Activated CD4-positive, alpha-beta memory T cell treated with anti-CD3 and anti-CD28 coated beads for 36 hours (primary cell): ENCODE data around the gene SPAG6. TPM values are rescaled to one million over a fixed set of nuclear protein-coding genes. Genes with fewer than 3 reads are reported as not detected.

ENCODE experiments used
- CTCF ChIA-PET: fragments of 350-600 bp; sonication (Branson Sonifier 250); formaldehyde crosslinking; loops from one replicate; lab custom pipeline; 2021; ENCODE audit warnings: antibody characterized with exemption, inconsistent platforms; lab: Charles Lee
- POLR2A ChIA-PET: fragments of 350-600 bp; sonication (Branson Sonifier 250); formaldehyde crosslinking; loops from one replicate; lab custom pipeline; 2021; ENCODE audit warnings: antibody characterized with exemption; lab: Charles Lee
- DNase-seq: peaks from one replicate; pipeline ENCODE4 v3.0.0-alpha.2; 2020
- H3K27ac Mint-ChIP-seq: one replicate; pipeline ENCODE4 v1.8.0; 2021; ENCODE audit warnings: mixed read lengths
- H3K27me3 Mint-ChIP-seq: one replicate; pipeline ENCODE4 v1.8.0; 2021; ENCODE audit warnings: mixed read lengths
- H3K36me3 Mint-ChIP-seq: one replicate; pipeline ENCODE4 v1.8.0; 2021; ENCODE audit warnings: mixed read lengths
- H3K4me1 Mint-ChIP-seq: one replicate; pipeline ENCODE4 v1.8.0; 2021; ENCODE audit warnings: low read depth, mixed read lengths
- H3K4me3 Mint-ChIP-seq: one replicate; pipeline ENCODE4 v1.8.0; 2021; ENCODE audit warnings: mild to moderate bottlenecking, mixed read lengths
- H3K9me3 Mint-ChIP-seq: one replicate; pipeline ENCODE4 v1.8.0; 2021; ENCODE audit warnings: mixed read lengths
- intact Hi-C: fragments of 100-400 bp; cut with micrococcal nuclease; formaldehyde crosslinking; loops from one replicate; pipeline ENCODE4 v1.15.1; 2023
- total RNA-seq, 2 experiments: library from RNA; stranded (reverse); gene quantifications; one replicate each; pipeline ENCODE4 v1.2.3, GENCODE V29; 2021

Gene SPAG6
- total RNA-seq, 2 experiments from 2014 or later, result 0.24 TPM; not detected in 1

DNA sequence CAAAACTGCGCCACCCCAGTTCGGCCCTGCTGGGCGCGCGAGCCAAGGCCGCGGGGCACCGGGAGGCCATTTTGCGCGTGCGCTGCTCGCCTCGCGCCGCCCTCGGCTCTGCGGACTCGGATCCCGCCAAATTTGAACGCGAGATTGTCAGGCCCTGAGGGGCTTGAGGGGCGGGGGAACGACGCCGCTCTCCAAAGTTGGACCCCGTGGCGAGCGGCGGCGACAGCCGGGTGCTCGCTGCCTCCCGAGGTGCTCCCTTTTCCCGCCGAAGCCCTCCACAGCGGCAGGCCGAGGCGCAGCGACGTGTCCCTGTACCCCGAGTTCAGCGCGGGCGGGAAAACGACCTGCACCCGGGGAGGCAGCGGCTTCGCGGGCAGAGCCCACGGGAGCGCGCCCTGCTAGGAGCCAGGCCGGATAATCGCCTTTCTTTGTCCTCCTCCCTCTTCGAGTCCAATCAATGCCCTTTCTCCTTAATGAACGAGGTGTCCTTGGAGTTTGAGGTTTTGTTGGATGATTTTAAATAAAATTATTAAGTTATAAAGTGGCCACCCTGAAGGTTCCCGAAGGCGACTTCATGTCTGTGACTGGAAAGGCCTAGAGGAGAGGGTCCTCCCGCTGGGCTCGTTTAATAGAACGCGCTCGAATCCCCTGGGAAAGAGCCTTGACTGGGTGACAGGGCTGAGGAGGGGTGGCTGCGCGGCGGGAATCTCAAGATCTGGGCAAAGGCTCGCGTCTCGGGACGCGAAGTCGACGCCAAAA is 10.7 kb upstream of the SPAG6 start:
- intact Hi-C loops, result no loop called here
- Mint-ChIP-seq H3K4me1 (peaks cover 31% of the 10 kb centered on the region), H3K27me3 (peaks cover 35% of the 10 kb centered on the region), H3K9me3 (peaks cover 3% of the 10 kb centered on the region), H3K4me3 (peak overlapping the region; percentile 76), H3K36me3 (peaks cover 10% of the 10 kb centered on the region), H3K27ac (no peak overlapping the region)
- POLR2A ChIA-PET, result no interaction called here
- CTCF ChIA-PET, result no interaction called here
- no peak for DNase-seq

DNA sequence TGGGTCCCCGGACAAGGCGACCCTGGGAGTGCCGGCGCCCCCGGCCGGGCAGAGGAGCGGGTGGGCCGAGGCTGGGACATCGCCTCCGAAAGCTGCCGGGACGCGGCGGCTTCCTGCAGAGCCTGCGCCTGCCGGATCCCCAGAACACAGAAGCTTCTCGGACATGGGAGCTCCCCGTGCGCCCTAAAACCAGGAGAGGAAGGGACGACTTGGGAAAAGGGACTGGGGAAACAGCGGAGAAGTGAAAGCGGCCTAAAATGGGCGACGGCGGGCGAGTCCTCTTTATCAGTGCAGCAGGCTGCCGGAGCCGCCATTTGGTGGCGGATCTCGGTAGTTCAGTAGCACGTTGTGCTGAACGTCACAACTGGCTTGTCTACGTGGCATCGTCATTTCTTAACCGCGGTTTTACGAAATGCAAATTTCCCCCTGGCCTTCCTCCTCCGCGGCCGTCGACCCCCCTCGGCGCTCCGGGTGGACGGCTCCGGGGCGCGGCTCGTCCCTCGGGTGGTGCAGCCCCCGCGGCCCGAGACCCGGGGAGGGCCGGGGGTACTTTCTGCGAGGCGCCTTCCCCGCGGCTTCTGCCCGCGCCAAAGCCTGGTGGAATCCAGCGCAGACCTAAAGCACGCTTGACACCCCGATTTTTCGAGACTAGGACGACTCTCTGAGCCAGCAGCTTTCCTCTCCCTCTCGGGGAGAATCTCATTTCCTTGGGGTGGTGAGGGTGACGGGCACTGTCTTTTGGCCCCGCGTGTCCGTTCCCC is 9.9 kb upstream of the SPAG6 start:
- POLR2A ChIA-PET, result no interaction called here
- intact Hi-C loops, result no loop called here
- H3K27ac Mint-ChIP-seq, result peak overlapping the region; percentile 72
- H3K27me3 Mint-ChIP-seq, result peaks cover 36% of the 10 kb centered on the region
- peak overlapping the region; percentile 76 for H3K4me3 Mint-ChIP-seq
- peaks cover 9% of the 10 kb centered on the region for H3K36me3 Mint-ChIP-seq
- CTCF ChIA-PET, result no interaction called here
- peak; percentile 80 for DNase-seq
- peaks cover 3% of the 10 kb centered on the region for H3K9me3 Mint-ChIP-seq
- peaks cover 35% of the 10 kb centered on the region for H3K4me1 Mint-ChIP-seq

DNA sequence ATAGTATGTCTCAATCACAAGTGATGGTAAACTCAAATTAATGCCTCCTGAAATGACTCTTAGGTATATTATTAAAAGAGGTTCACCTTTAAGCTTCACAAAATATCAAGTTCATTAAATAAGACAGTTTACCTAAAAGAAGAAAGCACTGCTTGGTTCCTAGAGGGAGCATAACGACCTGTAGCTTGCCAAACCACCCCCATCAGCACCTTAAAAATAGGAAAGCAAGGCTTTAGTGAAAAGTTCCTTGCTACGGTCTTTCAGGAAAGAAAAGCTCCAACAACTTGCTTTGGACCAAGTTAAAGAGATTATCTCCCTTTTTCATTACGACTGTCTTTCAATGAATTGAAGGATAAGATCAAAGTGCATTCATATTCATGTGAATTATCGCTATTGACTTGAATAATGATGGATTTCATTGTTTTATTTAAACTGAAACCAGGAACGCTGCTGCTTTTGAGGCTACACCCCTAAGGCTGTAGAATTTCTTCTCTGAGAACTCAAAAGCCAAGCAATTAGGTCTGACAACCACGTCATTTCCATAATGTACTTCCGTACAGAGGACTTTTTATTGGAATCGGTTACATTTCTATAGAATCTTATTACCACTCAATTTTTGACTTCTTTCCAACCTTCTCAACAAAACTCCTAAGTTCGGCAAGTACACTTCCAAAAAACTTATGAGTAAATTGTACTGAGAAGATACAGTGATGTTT is 7.0 kb upstream of the SPAG6 start:
- CTCF ChIA-PET, result no interaction called here
- H3K4me1 Mint-ChIP-seq, result peaks cover 28% of the 10 kb centered on the region
- H3K27me3 Mint-ChIP-seq, result peaks cover 50% of the 10 kb centered on the region
- intact Hi-C loops, result no loop called here
- peaks cover 3% of the 10 kb centered on the region for H3K9me3 Mint-ChIP-seq
- no peak for DNase-seq
- no peak overlapping the region for H3K4me3 Mint-ChIP-seq
- no peak overlapping the region for H3K27ac Mint-ChIP-seq
- POLR2A ChIA-PET, result interaction anchor here (0.6 to 1.5 kb wide), 6 partner anchors 14 to 798 kb away, joined by 3 to 5 read pairs (median 3); partner anchors contain the start of gene COMMD3
- peaks cover 6% of the 10 kb centered on the region for H3K36me3 Mint-ChIP-seq

DNA sequence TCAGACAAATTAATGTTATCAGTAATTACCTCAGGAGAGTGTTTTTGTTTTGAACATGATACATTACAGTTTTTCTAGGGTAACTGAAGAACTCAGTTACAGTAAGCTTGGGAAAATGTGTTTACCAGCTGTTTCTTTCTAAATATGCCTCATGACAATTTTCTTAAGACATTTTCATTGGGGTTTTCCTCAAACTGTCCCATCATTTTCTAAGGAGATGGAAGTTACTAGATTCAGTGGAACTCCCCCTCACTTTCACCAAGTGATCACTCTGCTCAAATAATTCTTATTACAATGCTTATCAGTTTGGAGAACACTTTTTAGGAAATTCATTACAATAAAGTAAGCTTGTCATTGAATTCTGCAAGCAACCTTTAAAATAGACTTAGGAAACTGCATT is 6.4 kb upstream of the SPAG6 start:
- H3K36me3 Mint-ChIP-seq, result peaks cover 2% of the 10 kb centered on the region
- peaks cover 22% of the 10 kb centered on the region for H3K4me1 Mint-ChIP-seq
- intact Hi-C loops, result no loop called here
- H3K4me3 Mint-ChIP-seq, result no peak overlapping the region
- H3K9me3 Mint-ChIP-seq, result no peaks in the 10 kb centered on the region
- H3K27ac Mint-ChIP-seq, result peak overlapping the region; percentile 38
- DNase-seq, result no peak
- ChIA-PET CTCF (interaction anchor here (1.3 to 1.5 kb wide), 2 partner anchors 23 to 27 kb away, joined by 3 to 7 read pairs; partner anchors contain the start of gene COMMD3), POLR2A (interaction anchor here (0.6 to 1.5 kb wide), 4 partner anchors 15 to 799 kb away, joined by 3 to 5 read pairs (median 4); partner anchors contain the start of gene COMMD3)
- H3K27me3 Mint-ChIP-seq, result peaks cover 51% of the 10 kb centered on the region

DNA sequence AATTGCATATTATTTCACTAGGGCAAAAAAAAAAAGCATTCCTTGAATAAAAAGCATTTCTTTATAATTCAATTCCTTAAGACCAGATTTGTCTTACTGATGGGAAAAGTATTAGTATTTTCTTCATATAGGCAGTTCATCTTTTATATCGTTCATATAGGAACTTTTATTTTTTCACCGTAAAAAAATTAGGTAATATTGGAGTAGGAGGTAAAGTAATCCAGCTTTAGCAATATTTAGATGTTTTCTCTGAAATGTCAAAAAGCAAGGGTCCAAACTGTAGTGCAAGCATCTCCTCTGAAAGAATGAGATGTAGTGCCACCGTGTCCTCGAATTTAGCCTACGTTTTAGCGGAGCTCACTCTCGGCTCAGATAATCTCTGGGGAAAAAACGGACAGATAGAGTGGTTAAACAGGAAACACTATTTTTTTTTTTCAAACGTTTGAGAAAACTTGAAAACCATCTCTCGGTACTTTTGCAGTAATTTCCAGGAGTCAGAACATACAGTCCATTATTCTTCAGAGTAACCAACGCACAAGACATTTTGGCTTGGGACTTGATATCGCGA is 5.5 kb upstream of the SPAG6 start:
- Mint-ChIP-seq H3K27ac (peak overlapping the region; percentile 87), H3K4me1 (peaks cover 26% of the 10 kb centered on the region), H3K4me3 (peak overlapping the region; percentile 83), H3K36me3 (peaks cover 5% of the 10 kb centered on the region), H3K9me3 (no peaks in the 10 kb centered on the region), H3K27me3 (peaks cover 60% of the 10 kb centered on the region)
- ChIA-PET CTCF (interaction anchor here (0.6 to 1.5 kb wide), 8 partner anchors 8 to 346 kb away, joined by 3 to 7 read pairs (median 4); partner anchors contain the start of gene COMMD3), POLR2A (interaction anchor here (0.6 to 2.1 kb wide), 13 partner anchors 15 to 336 kb away, joined by 3 to 13 read pairs (median 4); partner anchors contain the start of genes COMMD3 and DNAJC1)
- intact Hi-C loops, result loop anchor here (1.0 to 2.0 kb wide), 7 partner anchors 15 to 337 kb away; partner anchors contain the start of gene DNAJC1
- no peak for DNase-seq

DNA sequence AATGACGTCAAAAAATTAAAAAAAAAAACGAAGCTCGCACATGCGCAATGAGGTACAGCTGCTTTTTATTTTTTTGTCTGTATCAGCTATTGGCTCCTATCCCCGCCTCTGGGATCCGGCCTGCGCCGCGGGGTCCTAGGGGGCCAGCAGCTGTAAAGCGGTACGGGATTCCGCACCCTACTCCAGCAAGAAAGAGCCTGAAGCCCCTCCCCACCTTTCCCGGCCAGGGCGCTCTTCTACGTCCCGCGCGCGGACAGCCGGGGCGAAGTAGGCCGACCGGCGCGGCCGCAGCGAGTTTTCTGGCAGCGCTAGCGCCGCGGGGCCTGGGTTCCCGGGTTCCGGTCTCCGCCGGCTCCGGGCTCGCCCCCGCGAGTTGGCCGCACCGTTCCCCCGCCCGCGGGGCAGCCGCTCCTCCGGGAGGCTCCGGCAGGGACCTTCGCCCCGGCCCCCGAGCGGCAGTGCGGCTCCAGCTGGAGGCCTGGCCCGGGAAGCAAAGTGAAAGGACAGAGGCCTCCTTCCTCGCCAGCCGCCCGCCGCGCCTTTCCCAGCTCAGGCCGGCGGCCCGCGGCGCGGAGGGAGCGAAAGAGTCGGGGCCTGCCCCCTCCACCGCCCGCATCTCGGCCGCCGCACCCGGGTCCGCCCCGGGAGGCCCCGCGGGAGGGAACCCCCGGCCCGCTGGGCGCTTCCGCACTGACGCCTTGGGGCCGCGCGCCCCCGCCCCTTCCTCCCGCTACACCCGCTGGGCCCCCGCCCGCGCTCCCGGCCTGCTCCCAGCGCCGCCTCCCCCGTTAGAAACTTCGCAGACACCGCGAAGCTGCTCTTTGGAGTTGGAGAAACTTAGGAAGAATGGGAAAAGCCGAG is 4.7 kb upstream of the SPAG6 start:
- Mint-ChIP-seq H3K4me1 (peaks cover 25% of the 10 kb centered on the region), H3K27me3 (peaks cover 60% of the 10 kb centered on the region)
- CTCF ChIA-PET, result interaction anchor here (0.6 to 1.5 kb wide), 8 partner anchors 9 to 346 kb away, joined by 3 to 7 read pairs (median 4); partner anchors contain the start of gene COMMD3

DNA sequence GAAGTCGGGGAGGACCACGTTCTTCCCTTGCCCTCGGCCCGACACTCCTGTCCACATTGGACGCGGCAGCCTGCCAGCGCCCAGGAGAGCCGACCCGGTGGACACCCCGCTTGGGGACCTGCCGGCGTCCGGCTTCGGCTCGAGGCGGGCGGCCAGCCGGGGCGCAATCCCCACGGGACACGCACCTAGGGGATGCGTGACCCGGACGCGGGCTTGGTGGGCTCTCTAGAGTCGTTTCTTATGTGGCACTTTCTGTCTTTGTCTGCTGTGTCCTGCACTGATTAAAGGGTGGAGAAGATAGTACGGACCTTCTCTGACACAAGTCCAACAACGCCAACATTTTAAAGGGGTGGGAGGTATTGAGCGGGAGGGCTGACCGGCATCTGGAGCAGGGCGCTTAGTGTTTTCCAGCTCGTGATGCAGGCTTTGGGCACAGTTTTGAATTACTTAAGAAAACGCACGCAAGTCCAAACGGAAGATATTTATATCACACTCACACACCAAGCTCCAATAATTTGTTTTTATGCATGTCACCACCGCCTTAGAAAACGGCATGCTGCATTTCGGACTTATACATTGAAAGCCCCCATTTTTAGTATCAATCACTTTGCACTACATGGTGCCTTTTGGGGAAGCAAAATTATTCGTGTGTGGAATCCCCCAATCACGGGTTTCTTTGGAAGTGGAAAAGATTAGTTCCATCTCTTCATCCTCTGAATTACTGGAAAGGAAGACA is 3.9 kb upstream of the SPAG6 start:
- intact Hi-C loops, result loop anchor here (2.0 kb wide), 6 partner anchors 17 to 339 kb away; partner anchors contain the start of gene DNAJC1
- H3K4me3 Mint-ChIP-seq, result peak overlapping the region; percentile 69
- ChIA-PET POLR2A (interaction anchor here (1.4 to 2.1 kb wide), 2 partner anchors 17 to 95 kb away, joined by 6 to 9 read pairs; no protein-coding TSS in a partner anchor), CTCF (interaction anchor here (1.1 kb wide), 1 partner anchor 331 kb away, joined by 3 read pairs; no protein-coding TSS in a partner anchor)
- H3K27ac Mint-ChIP-seq, result peak overlapping the region; percentile 38
- DNase-seq, result no peak
- peaks cover 5% of the 10 kb centered on the region for H3K36me3 Mint-ChIP-seq
- H3K27me3 Mint-ChIP-seq, result peaks cover 65% of the 10 kb centered on the region
- H3K4me1 Mint-ChIP-seq, result peaks cover 29% of the 10 kb centered on the region
- no peaks in the 10 kb centered on the region for H3K9me3 Mint-ChIP-seq

More for the DNA sequence above, 4.7 kb upstream of the SPAG6 start:
- POLR2A ChIA-PET, result interaction anchor here (0.6 to 2.1 kb wide), 13 partner anchors 16 to 337 kb away, joined by 3 to 13 read pairs (median 4); partner anchors contain the start of genes COMMD3 and DNAJC1
- Mint-ChIP-seq H3K4me3 (peak overlapping the region; percentile 83), H3K36me3 (peaks cover 5% of the 10 kb centered on the region), H3K9me3 (no peaks in the 10 kb centered on the region), H3K27ac (peak overlapping the region; percentile 87)
- peak; percentile 70 for DNase-seq
- intact Hi-C loops, result loop anchor here (1.0 to 2.0 kb wide), 7 partner anchors 16 to 338 kb away; partner anchors contain the start of gene DNAJC1

DNA sequence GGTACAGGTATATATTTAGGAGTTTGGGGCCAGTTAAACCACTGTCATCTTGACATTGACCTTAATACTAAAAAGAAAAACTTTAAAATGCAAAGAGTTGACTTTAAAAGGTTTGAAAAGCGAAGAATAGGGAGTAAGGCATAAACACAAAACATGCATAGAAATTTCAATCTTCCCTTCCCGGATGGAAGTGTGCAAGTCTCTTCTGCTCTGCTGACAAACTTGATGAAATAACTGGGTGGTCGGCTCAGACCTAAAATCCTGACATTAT is 3.4 kb upstream of the SPAG6 start:
- H3K9me3 Mint-ChIP-seq, result no peaks in the 10 kb centered on the region
- POLR2A ChIA-PET, result interaction anchor here (2.1 kb wide), 1 partner anchor 95 kb away, joined by 6 read pairs; no protein-coding TSS in a partner anchor
- H3K4me1 Mint-ChIP-seq, result peaks cover 26% of the 10 kb centered on the region

DNA sequence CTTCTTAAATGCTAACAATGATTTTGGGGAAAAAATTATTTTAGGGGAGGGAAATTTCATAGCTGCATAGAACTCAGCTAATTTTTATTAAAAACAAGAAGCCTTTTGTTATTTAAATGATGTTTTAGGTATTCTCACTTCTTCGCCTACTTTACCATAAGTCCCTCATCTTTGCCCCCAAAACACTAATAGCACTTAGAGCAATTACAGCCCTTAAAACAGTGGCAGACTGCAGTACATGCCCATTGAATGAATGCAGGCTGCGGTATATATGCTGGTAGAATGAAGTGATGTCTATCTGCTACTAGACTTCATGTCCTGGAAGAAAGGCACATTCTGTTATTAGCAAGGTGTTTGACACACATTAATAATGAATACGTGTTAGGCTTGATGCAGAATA is 2.9 kb upstream of the SPAG6 start:
- DNase-seq, result no peak
- no peaks in the 10 kb centered on the region for H3K9me3 Mint-ChIP-seq
- POLR2A ChIA-PET, result no interaction called here

More for the DNA sequence above, 3.4 kb upstream of the SPAG6 start:
- H3K27ac Mint-ChIP-seq, result no peak overlapping the region
- no peak for DNase-seq
- CTCF ChIA-PET, result interaction anchor here (1.1 kb wide), 1 partner anchor 332 kb away, joined by 3 read pairs; no protein-coding TSS in a partner anchor
- H3K4me3 Mint-ChIP-seq, result peak overlapping the region; percentile 69
- peaks cover 5% of the 10 kb centered on the region for H3K36me3 Mint-ChIP-seq
- peaks cover 63% of the 10 kb centered on the region for H3K27me3 Mint-ChIP-seq
- intact Hi-C loops, result loop anchor here (2.0 kb wide), 6 partner anchors 17 to 339 kb away; partner anchors contain the start of gene DNAJC1

DNA sequence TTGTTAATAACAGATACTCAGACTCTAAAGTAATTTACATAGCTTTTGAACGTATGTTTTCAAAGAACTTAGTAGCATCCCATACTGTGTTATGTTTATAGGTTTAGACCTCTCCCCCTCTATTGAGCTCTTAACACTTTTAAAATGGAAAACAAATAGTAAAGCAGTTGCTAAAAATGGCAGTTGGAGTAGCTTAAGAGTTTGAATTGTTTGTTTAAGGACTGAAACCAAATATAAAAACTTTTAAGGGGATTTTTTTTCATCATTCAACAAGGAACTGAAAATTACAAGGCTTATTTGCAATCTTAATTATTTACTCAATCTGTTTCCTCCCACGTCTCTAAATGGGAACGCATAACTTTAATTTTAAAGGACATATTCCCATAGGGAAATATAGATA is 1.6 kb upstream of the SPAG6 start:
- POLR2A ChIA-PET, result no interaction called here
- H3K4me1 Mint-ChIP-seq, result peaks cover 21% of the 10 kb centered on the region
- peaks cover 55% of the 10 kb centered on the region for H3K27me3 Mint-ChIP-seq
- H3K4me3 Mint-ChIP-seq, result no peak overlapping the region
- CTCF ChIA-PET, result interaction anchor here (0.9 to 1.2 kb wide), 4 partner anchors 28 to 645 kb away, joined by 3 to 4 read pairs (median 4); partner anchors contain the start of gene COMMD3
- H3K9me3 Mint-ChIP-seq, result no peaks in the 10 kb centered on the region
- intact Hi-C loops, result no loop called here
- no peak overlapping the region for H3K27ac Mint-ChIP-seq
- peaks cover 5% of the 10 kb centered on the region for H3K36me3 Mint-ChIP-seq
- DNase-seq, result no peak

More for the DNA sequence above, 2.9 kb upstream of the SPAG6 start:
- H3K27ac Mint-ChIP-seq, result no peak overlapping the region
- peaks cover 5% of the 10 kb centered on the region for H3K36me3 Mint-ChIP-seq
- peaks cover 23% of the 10 kb centered on the region for H3K4me1 Mint-ChIP-seq
- CTCF ChIA-PET, result no interaction called here
- peaks cover 60% of the 10 kb centered on the region for H3K27me3 Mint-ChIP-seq
- no peak overlapping the region for H3K4me3 Mint-ChIP-seq
- intact Hi-C loops, result no loop called here
